Measurements from ENCODE around the gene KDM4C.

KDM4C gene

GRCh38 chr9:7121055-7121454, 363.3 kb downstream of the KDM4C start:
- no peak for DNase-seq (ENCODE audit: extremely low read depth, low read depth)
- no peak overlapping the region for H3K4me3 ChIP-seq (replicated peaks; ENCODE audit: low read depth, low read length)
- no peak for TF ChIP-seq CTCF (IDR thresholded peaks at IDR 0.05; ENCODE audit: low read depth, low read length, missing control alignments)

GRCh38 chr9:7121664-7122063, 363.9 kb downstream of the KDM4C start:
- DNase-seq (ENCODE audit: extremely low read depth, low read depth): no peak
- no peak for TF ChIP-seq CTCF (IDR thresholded peaks at IDR 0.05; ENCODE audit: low read depth, low read length, missing control alignments)
- H3K4me3 ChIP-seq (replicated peaks; ENCODE audit: low read depth, low read length): no peak overlapping the region

- DNase-seq (ENCODE audit: extremely low read depth, low read depth): no peak
- H3K4me3 ChIP-seq (replicated peaks; ENCODE audit: low read depth, low read length): no peak overlapping the region
- no peak for TF ChIP-seq CTCF (IDR thresholded peaks at IDR 0.05; ENCODE audit: low read depth, low read length, missing control alignments)
Measured at GRCh38 chr9:7123743-7124142, 366.0 kb downstream of the KDM4C start.

- TF ChIP-seq CTCF (IDR thresholded peaks at IDR 0.05; ENCODE audit: low read depth, low read length, missing control alignments): no peak
- H3K4me3 ChIP-seq (replicated peaks; ENCODE audit: low read depth, low read length): no peak overlapping the region
- DNase-seq (ENCODE audit: extremely low read depth, low read depth): no peak
Measured at GRCh38 chr9:7125231-7125630, 367.5 kb downstream of the KDM4C start.

GRCh38 chr9:7129391-7129790, 371.6 kb downstream of the KDM4C start:
- no peak for DNase-seq (ENCODE audit: extremely low read depth, low read depth)
- no peak overlapping the region for H3K4me3 ChIP-seq (replicated peaks; ENCODE audit: low read depth, low read length)
- no peak for TF ChIP-seq CTCF (IDR thresholded peaks at IDR 0.05; ENCODE audit: low read depth, low read length, missing control alignments)

GRCh38 chr9:7130266-7130820, 372.6 kb downstream of the KDM4C start:
- no peak for DNase-seq (ENCODE audit: extremely low read depth, low read depth)
- no peak overlapping the region for H3K4me3 ChIP-seq (replicated peaks; ENCODE audit: low read depth, low read length)
- TF ChIP-seq CTCF (IDR thresholded peaks at IDR 0.05; ENCODE audit: low read depth, low read length, missing control alignments): no peak

GRCh38 chr9:7132605-7133004, 374.8 kb downstream of the KDM4C start:
- no peak for TF ChIP-seq CTCF (IDR thresholded peaks at IDR 0.05; ENCODE audit: low read depth, low read length, missing control alignments)
- no peak overlapping the region for H3K4me3 ChIP-seq (replicated peaks; ENCODE audit: low read depth, low read length)
- DNase-seq (ENCODE audit: extremely low read depth, low read depth): no peak

Data from HFF-Myc (cell line).